Motor neuron (in vitro differentiated cells): ENCODE results near the gene ADGRG2. TPM values are rescaled to one million over a fixed set of nuclear protein-coding genes. Genes with fewer than 3 reads are reported as not detected.
"Not testable (repeated sequence)": the region's sequence is repeated elsewhere in the genome, so short reads cannot be mapped to it uniquely, and the experiment has no call there.

Experiments used
- ATAC-seq, 8 experiments: fragments of 200-7000 bp; cut with Tn5 transposase; replicated peaks in 6 of 8; 2 replicates each; pipeline ENCODE4 v1.8.0; 2021; ENCODE audit warnings: mild to moderate bottlenecking in 8 of 8, moderate library complexity in 8 of 8
- H3K27ac ChIP-seq, 2 donors: fragments of 250-450 bp; sonication (Bioruptor Pico); 2 replicates each; pipeline ENCODE4 v1.9.0; 2021; ENCODE audit warnings: antibody characterized with exemption in 2 of 2, mild to moderate bottlenecking in 2 of 2, moderate library complexity in 1 of 2
- H3K4me1 ChIP-seq, 2 donors: fragments of 250-450 bp; sonication (Bioruptor Pico); replicated peaks in 1 of 2; 2 replicates each; pipeline ENCODE4 v1.6.1; 2021; ENCODE audit warnings: antibody characterized with exemption in 2 of 2, mild to moderate bottlenecking in 2 of 2, moderate library complexity in 1 of 2
- H3K4me3 ChIP-seq, 5 donors: fragments of 250-450 bp; sonication (Bioruptor Pico); 2 replicates each; pipeline ENCODE4 v1.9.0; 2021; ENCODE audit warnings: antibody characterized with exemption in 5 of 5, mild to moderate bottlenecking in 5 of 5, moderate library complexity in 4 of 5
- WGBS, 10 experiments: fragments of 450-650 bp; shearing (Covaris generic); methylation state at CpG; one replicate each; pipeline ENCODE4 v1.0.0; 2022; 5-methylcytosine and 5-hydroxymethylcytosine counted together
- in situ Hi-C, 9 experiments: fragments of 400-800 bp; cut with MboI; loops; one replicate each; pipeline ENCODE4 v1.15.0; 2021; ENCODE audit warnings: low sequenced_read_pairs in 9 of 9, low pct_unique_long_range_greater_than_20kb in 2 of 9; ENCODE audit not compliant: unreplicated experiment in 9 of 9
- total RNA-seq, 8 experiments: library from RNA; unstranded; fragments of 300-600 nt; gene quantifications; 2 replicates each; pipeline versions ENCODE4 v1.2.3 to v1.2.4, GENCODE V29; 2022

ADGRG2 gene
- total RNA-seq, 8 experiments from 2014 or later = 0.66 to 5.4 (median 0.85) TPM

GRCh38 chrX:19066987-19067386 is 55.3 kb downstream of the ADGRG2 start:
- ATAC-seq = peak in 2 of 8 experiments; percentile 34 to 72
- in situ Hi-C loops, H3K4me1 ChIP-seq, H3K4me3 ChIP-seq, H3K27ac ChIP-seq: not testable (repeated sequence)
- WGBS, 10 experiments = 0 to 100% (median 56%) methylated on average over 1 to 3 of the region's 4 CpGs; no CpG with 5 or more reads in 5 of the 10 experiments

- in situ Hi-C loops = no loop called here
- Histone ChIP-seq H3K4me3 (no peak overlapping the region), H3K4me1 (no peaks in the 10 kb centered on the region), H3K27ac (no peak overlapping the region)
- 54% methylated on average over 3 of the region's 5 CpGs; no CpG with 5 or more reads in 9 of the 10 experiments for WGBS, 10 experiments
- no peak for ATAC-seq
Measured at GRCh38 chrX:19065535-19065934, 56.7 kb downstream of the ADGRG2 start.

DNA sequence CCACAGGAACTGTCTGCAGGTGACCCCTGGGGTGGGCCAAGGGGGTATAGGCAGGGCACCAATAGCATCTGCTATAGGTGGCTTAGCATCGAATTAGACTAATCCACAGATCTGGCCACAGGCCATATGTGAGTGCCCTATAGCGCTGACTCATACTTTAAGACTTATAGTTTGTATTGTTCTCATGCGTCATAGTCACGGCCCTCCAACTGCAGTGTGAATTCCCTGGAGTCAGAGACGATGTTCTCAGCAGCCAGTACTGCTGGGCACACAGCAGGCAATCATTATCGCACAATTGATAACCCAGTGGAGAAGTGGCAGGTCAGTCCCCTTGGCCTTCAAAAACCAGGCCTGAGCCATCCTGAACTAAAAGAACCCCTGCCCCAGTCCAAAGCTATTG is 58.1 kb downstream of the ADGRG2 start:
- in situ Hi-C loops = no loop called here
- ATAC-seq = no peak
- 44 to 100% methylated on average over 1 to 3 of the region's 6 CpGs; no CpG with 5 or more reads in 8 of the 10 experiments for WGBS, 10 experiments
- no peak overlapping the region for H3K4me3 ChIP-seq
- no peaks in the 10 kb centered on the region for H3K4me1 ChIP-seq
- no peak overlapping the region for H3K27ac ChIP-seq

GRCh38 chrX:19063030-19063429 is 59.2 kb downstream of the ADGRG2 start:
- WGBS, 10 experiments = 0 to 94% (median 47%) methylated on average over 1 to 4 of the region's 8 CpGs; no CpG with 5 or more reads in 7 of the 10 experiments
- ATAC-seq = no peak
- in situ Hi-C loops = no loop called here
- no peak overlapping the region for H3K27ac ChIP-seq
- no peak overlapping the region for H3K4me3 ChIP-seq
- H3K4me1 ChIP-seq = no peaks in the 10 kb centered on the region

GRCh38 chrX:19059067-19059466 is 63.2 kb downstream of the ADGRG2 start:
- Histone ChIP-seq H3K27ac (no peak overlapping the region), H3K4me1 (no peaks in the 10 kb centered on the region), H3K4me3 (no peak overlapping the region)
- no peak for ATAC-seq
- WGBS, 10 experiments = 37 to 80% methylated on average over 2 to 5 of the region's 6 CpGs; no CpG with 5 or more reads in 8 of the 10 experiments
- in situ Hi-C loops = no loop called here

GRCh38 chrX:19057856-19058255 is 64.4 kb downstream of the ADGRG2 start:
- Histone ChIP-seq H3K27ac (no peak overlapping the region), H3K4me3 (no peak overlapping the region), H3K4me1 (no peaks in the 10 kb centered on the region)
- in situ Hi-C loops = no loop called here
- WGBS, 10 experiments = 0 to 58% (median 36%) methylated on average over 1 to 2 of the region's 2 CpGs; no CpG with 5 or more reads in 5 of the 10 experiments
- ATAC-seq = no peak

- in situ Hi-C loops = loop anchor here in 1 of 9 experiments (25.0 kb wide), 1 partner anchor 288 kb away; the partner anchor contains the start of gene PDHA1
- Histone ChIP-seq H3K4me1 (no peaks in the 10 kb centered on the region), H3K27ac (no peak overlapping the region), H3K4me3 (no peak overlapping the region)
- ATAC-seq = peak in 2 of 8 experiments; percentile 47 to 85
- 17 to 90% (median 45%) methylated on average over 1 to 4 of the region's 5 CpGs; no CpG with 5 or more reads in 6 of the 10 experiments for WGBS, 10 experiments
Measured at GRCh38 chrX:19049110-19049509, 73.2 kb downstream of the ADGRG2 start.

GRCh38 chrX:19046343-19047215 is 75.7 kb downstream of the ADGRG2 start:
- ATAC-seq = peak in 1 of 8 experiments; percentile 47
- H3K4me3 ChIP-seq = no peak overlapping the region
- 0 to 80% (median 60%) methylated on average over 1 to 6 of the region's 8 CpGs; no CpG with 5 or more reads in 3 of the 10 experiments for WGBS, 10 experiments
- no peak overlapping the region for H3K27ac ChIP-seq
- in situ Hi-C loops = loop anchor here in 1 of 9 experiments (25.0 kb wide), 1 partner anchor 291 kb away; the partner anchor contains the start of gene PDHA1
- no peaks in the 10 kb centered on the region for H3K4me1 ChIP-seq

- ATAC-seq = no peak
- in situ Hi-C loops = loop anchor here in 1 of 9 experiments (25.0 kb wide), 1 partner anchor 297 kb away; the partner anchor contains the start of gene PDHA1
Measured at GRCh38 chrX:19040373-19040772, 81.9 kb downstream of the ADGRG2 start.

DNA sequence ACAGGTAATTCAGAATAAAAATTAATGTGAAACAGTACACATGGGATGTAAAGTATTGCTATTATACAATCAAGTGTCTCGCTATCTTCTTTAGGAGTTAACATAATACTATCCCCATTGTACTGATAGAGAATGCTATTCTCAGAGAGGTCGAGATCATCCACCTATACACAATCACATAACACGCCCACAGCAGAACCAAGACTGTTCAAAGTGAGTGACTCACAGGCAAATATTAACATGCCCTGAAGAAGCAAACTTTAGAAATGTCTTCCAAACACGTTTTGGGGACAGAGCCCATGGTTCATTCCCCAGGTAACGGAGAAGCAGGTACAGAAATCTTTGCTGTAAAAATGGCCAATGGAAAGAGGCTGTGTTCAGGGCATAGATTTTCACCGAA is 88.2 kb downstream of the ADGRG2 start:
- ATAC-seq = no peak
- in situ Hi-C loops = loop anchor here in 1 of 9 experiments (25.0 kb wide), 1 partner anchor 303 kb away; the partner anchor contains the start of gene PDHA1
- Histone ChIP-seq H3K27ac (no peak overlapping the region), H3K4me1 (no peaks in the 10 kb centered on the region), H3K4me3 (no peak overlapping the region)
- WGBS, 10 experiments = 40 to 86% (median 65%) methylated on average over 1 to 6 of the region's 6 CpGs; no CpG with 5 or more reads in 6 of the 10 experiments

More at GRCh38 chrX:19040373-19040772, 81.9 kb downstream of the ADGRG2 start:
- H3K27ac ChIP-seq = no peak overlapping the region
- no peaks in the 10 kb centered on the region for H3K4me1 ChIP-seq
- WGBS, 10 experiments = 0 to 43% (median 8%) methylated on average over 1 to 3 of the region's 3 CpGs; no CpG with 5 or more reads in 4 of the 10 experiments
- H3K4me3 ChIP-seq = no peak overlapping the region

- no peaks in the 10 kb centered on the region for H3K4me1 ChIP-seq
- H3K4me3 ChIP-seq = no peak overlapping the region
- WGBS, 10 experiments = 30 to 96% (median 80%) methylated on average over 1 to 3 of the region's 3 CpGs; no CpG with 5 or more reads in 5 of the 10 experiments
- H3K27ac ChIP-seq = no peak overlapping the region
- in situ Hi-C loops = loop anchor here in 1 of 9 experiments (25.0 kb wide), 1 partner anchor 306 kb away; the partner anchor contains the start of gene PDHA1
- no peak for ATAC-seq
Measured at GRCh38 chrX:19030805-19031204, 91.5 kb downstream of the ADGRG2 start.

DNA sequence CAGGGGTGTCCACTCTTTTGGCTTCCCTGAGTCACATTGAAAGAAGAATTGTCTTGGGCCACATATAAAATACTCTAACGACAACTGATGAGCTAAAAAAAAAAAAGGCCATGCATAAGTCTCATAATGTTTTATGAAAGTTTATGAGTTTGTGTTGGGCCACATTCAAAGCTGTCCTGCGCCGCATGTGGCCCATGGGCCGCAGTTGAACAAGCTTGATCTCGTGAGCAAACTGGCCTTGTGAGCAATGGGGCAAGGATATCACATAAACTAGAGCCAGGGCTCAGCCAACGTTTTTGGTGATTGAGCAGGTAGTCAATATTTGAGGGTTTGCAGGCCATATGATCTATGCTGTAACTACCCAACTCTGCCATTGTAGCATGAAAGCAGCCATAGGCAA is 93.7 kb downstream of the ADGRG2 start:
- in situ Hi-C loops = loop anchor here in 1 of 9 experiments (25.0 kb wide), 1 partner anchor 309 kb away; the partner anchor contains the start of gene PDHA1
- Histone ChIP-seq H3K4me1 (no peaks in the 10 kb centered on the region), H3K27ac (no peak overlapping the region), H3K4me3 (no peak overlapping the region)
- no peak for ATAC-seq
- 0 to 95% (median 60%) methylated on average over 1 to 4 of the region's 6 CpGs; no CpG with 5 or more reads in 7 of the 10 experiments for WGBS, 10 experiments

DNA sequence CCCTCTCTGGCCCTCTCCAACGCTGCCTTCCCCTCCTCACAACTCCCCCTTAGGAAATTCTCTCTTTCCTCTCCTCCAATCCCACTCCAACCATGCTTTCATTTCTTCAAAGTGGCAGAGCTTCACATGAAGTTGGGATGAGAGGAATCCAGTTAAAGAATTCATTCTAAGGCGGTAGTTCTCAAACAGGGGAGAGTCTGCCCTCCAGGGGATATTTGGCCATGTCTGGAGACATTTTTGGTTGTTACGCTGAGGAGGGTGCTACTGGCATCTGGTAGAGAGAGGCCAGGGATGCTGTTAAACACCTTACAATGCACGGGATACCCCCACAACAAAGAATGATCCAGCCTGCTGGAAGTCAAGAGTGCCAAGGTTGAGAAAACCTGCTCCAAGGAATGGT is 97.9 kb downstream of the ADGRG2 start:
- H3K4me1 ChIP-seq = no peaks in the 10 kb centered on the region
- in situ Hi-C loops = no loop called here
- ATAC-seq = no peak
- H3K27ac ChIP-seq = no peak overlapping the region
- WGBS, 10 experiments = 42 to 44% methylated on average over 2 to 3 of the region's 4 CpGs; no CpG with 5 or more reads in 8 of the 10 experiments
- H3K4me3 ChIP-seq = no peak overlapping the region
